GM21423 (cell line): Measurements from ENCODE around the gene PRKG1.
"Not testable (repeated sequence)": the region's sequence is repeated elsewhere in the genome, so short reads cannot be mapped to it uniquely, and the experiment has no call there.

Experiments
- ATAC-seq: cut with Tn5 transposase; IDR thresholded peaks from one replicate; pipeline ENCODE4 v1.9.1; 2021; ENCODE audit warnings: mild to moderate bottlenecking, moderate library complexity; ENCODE audit not compliant: unreplicated experiment

PRKG1 gene

DNA sequence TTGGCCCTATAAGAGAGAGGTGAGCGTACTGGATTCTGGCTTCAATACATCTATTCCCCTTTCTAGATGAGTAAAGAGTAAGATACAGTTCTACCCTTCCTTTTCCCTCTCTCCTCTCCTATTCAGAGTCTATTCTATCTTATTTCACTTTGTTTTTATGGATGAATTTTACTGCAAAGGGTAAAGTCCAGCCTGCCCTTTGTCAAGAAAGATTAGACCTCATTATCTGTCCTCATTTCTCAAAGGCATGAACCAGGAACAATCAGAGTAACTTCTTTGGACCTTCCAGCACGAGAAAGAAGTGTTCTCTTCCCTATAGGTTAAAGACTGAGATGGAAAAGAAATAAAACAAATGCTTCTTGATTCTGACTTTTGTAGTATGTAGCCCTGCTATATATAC is 239.0 kb downstream of the PRKG1 start:
- no peak for ATAC-seq

DNA sequence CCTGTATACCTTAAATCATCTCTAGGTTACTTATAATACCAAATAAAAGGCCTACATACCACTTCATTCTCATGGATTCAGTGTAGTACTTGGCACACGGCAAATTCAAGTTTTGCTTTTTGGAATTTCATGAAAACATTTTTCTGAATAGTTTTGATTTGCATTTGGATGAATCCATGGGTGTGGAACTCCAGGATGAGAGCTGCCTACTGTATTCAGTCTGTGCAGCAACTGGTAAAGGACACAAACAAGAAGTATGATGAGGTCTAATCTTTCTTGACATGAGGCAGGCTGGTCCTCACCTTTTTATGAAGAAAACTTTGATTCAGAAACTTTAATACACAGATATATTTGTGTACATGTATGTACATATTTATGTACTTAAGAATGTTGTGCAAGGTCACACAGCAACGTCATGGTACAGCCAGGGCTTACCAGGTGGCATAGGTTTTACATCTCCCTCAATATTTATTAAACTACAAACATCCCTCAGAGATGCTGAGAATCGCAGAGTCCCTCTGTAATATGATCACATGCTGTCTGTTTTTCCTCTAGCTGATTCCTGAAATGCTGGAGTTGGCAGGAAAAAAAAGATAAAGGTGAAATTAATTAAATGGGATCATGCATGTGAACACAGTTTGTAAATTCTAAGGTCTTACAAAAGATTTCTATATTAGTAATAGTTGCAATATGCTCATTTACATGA is 239.6 kb downstream of the PRKG1 start:
- ATAC-seq = no peak

DNA sequence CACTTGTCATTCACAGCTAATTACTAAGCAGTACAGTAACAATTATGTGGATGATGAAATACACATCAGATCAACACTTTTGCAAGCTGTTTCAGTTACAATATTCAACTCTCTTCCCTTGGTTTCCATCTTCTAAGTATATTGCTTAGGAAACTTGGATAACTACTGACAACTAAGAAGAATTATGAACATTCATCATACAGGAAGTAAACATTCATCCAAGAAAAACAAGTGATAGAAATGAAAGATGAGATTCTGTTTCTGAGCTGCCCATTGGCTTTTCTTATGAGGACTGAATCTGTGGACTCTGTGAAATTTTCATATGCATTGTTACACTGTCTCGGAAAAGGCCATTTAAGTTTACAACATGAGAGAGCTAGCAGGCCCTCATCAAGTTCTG is 240.2 kb downstream of the PRKG1 start:
- no peak for ATAC-seq

DNA sequence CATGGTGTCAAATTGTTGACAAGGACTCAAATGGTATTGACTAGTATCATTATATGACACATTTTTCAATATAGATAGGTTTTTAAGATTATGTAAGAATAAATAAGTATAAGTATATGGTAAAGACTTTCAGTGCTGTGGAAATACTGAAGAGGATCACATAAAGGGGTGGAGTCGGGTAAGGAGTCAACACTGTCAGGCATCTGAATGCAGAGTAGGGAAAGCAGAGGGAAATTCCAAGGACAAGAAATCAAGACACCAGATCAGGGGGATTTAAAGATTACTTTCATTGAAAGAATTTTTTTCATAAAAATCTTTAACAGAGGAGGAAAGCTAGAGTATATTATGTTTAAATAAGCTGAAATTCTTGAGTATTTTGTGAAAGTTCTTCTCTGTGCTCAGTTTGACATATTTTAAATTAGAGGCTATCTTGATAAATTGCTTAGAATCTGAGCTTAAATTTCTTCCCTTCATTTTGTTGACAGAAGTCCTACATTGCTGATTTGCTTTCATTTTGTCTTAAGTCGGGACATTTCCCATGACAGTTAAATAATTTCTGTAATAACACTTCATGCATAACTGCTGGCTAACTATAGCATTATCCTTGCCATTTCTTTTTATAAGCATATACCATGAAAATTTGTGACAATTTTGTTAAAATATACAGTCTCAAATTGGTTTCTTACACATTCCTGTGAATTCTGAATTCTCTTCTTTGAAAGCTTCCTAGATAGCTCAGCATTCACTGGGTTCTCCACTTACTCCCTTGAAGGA is 244.3 kb downstream of the PRKG1 start:
- no peak for ATAC-seq

DNA sequence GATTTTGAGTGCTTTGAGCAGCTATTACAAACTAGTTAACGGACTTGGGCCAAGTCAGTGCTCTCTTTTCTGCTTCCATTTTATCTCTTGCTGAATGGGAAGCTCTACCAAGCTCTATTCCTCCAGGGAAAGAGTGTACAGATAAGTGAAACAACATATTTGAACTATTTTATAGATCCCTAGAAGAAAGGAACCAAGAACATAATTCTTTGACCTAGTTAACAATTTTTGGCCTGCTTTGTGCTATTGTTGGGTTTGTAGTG is 244.8 kb downstream of the PRKG1 start:
- ATAC-seq = no peak

DNA sequence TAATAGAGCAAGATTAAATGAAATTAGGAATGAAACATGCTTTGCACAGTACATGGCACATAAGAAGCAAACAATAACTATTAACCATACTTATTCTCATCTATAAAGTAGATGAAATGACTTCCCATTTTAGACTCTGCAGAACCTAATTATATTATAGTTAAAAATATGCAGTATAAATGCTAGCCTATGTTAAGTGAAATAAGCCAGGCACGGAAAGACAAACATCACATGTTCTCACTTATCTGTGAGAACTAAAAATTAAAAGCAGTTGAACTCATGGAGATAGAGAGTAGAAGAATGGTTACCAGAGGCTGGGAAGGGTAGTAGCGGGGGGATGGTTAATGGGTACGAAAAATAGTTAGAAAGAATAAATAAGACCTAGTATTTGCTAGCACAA is 247.0 kb downstream of the PRKG1 start:
- ATAC-seq = no peak

- ATAC-seq = no peak
Observed at GRCh38 chr10:51321980-51322379, 247.7 kb downstream of the PRKG1 start.

GRCh38 chr10:51325649-51326048 is 251.4 kb downstream of the PRKG1 start:
- ATAC-seq = no peak

GRCh38 chr10:51326174-51326573 is 251.9 kb downstream of the PRKG1 start:
- ATAC-seq = no peak

DNA sequence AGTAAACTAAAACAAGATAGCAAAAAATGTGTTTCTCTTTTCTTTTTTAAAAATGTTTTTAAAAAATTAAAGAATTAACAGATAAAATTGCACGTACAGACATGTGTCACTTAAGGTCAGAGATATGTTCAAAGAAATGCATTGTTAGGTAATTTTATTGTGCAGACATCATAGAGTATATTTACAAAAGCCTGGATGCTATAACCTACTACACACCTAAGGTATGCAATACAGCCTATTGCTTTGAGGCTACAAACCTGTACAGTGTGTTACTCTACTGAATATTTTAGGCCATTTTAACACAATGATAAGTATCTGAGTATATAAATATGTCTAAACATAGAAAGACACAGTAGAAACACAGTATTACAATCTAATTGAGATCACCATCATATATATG is 253.1 kb downstream of the PRKG1 start:
- ATAC-seq = no peak

GRCh38 chr10:51340366-51340765 is 266.1 kb downstream of the PRKG1 start:
- no peak for ATAC-seq

- no peak for ATAC-seq
Observed at GRCh38 chr10:51340845-51341610, 266.7 kb downstream of the PRKG1 start.

GRCh38 chr10:51341745-51342144 is 267.5 kb downstream of the PRKG1 start:
- not testable (repeated sequence) for ATAC-seq

DNA sequence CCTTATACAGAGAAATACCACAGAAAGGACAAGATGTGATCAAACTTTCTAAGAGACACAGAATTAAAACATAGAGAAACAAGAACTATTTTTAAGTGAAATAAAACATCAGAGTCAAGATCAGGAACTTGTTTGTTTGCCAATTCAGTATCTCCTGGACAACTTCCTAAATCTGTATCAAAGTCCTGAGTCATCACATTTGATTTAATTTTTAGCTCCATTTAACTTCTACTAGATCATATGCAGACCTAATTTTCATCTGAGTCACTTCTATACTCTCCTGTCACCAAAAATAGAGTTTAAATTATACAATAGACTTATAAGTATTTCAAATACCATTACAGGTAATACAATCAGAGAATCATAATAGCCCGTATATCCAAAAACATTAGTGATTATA is 268.1 kb downstream of the PRKG1 start:
- ATAC-seq = no peak

DNA sequence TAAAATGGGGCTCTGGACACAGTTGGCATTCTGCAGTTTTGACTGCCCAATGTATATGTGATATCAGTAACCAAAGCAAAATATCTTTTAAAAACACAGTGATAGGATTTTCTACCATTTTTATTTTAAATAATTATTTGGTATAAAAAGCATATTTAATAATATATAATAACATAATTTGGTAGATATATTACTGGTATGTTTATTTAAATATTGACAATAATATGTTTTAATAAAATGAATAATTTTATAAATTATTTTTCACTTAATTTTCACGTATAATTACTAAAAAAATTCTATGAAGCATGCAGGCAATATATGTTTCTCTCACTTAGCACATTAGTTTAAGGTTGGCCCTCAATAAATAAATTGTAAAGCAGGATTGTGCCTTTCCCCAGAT is 269.1 kb downstream of the PRKG1 start:
- ATAC-seq = no peak

- ATAC-seq = no peak
Observed at GRCh38 chr10:51344371-51344770, 270.1 kb downstream of the PRKG1 start.

DNA sequence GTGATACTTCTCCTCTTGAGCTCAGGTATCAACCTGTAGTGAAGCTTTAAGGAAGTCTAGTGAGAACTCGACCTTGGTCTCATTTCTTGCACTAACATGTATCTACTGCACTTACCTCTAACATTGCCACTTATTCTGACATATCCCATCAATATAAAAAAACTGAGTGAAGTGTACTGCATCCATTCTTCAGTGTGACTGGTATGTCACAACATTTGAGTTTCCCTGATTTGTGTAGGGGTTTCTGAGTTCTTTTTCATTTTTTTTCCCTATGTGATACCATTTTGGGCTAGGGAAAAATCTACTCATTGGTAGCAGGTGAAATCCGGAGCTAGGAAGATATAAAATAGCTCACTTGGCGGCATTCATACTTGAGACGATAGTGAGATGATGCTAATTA is 274.3 kb downstream of the PRKG1 start:
- ATAC-seq = no peak

DNA sequence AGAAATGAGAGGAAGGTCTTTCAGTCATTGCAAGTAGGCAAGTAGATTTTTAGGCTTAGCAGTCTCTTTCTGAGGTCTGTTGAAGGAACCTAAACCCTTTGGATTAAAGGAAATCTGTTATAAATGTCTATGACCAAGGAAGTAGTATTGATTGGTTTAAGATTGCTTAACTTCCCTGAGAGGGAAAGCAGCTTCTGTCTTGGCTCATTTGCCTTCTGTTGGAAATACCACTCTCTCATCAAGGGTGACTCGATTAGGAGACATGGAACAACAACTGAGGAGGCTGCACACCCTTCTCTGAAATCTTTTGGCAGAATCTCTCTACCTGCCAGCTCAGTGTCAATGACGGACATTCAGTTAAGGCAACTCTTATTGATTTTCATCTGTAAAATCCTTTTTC is 282.9 kb downstream of the PRKG1 start:
- no peak for ATAC-seq

- ATAC-seq = no peak
Observed at GRCh38 chr10:51358227-51358626, 283.9 kb downstream of the PRKG1 start.

DNA sequence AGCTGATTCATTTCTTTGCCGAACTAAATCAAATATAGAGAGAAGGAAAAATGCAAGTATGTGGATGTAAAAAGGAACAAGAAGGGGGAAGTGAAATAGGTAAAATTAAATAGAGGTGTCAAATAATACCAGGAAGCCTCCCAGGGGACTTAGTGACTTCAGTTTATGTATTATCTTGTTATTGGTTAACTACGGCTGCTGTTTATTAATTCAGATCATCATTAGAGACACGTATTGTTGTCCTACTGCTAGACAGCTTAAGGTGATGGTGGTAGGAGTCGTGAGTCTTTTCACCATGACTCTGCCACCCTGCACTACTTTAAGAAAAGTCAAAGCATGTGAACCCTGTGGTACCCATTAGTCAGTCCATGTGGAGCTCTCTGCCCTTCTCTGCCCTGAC is 289.1 kb downstream of the PRKG1 start:
- ATAC-seq = no peak

DNA sequence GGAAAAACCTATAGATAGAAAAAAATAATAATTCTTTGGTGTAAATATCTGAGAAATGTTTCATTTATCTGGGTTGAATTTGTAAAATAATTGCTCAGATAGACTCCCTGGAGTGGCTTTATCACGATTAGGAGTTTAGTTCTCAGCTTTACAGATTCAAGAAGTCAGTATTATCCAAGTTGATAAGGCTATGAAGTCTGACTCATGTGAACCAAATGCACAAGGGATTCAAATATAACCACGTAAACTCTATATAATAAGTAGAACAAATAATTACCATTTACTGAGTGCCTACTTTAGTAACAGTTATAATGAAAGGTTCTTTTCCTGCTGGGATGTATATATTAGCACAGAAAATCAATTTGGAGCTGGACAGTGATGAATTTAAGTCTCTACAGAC is 290.4 kb downstream of the PRKG1 start:
- ATAC-seq = no peak

- no peak for ATAC-seq
Observed at GRCh38 chr10:51366044-51366443, 291.8 kb downstream of the PRKG1 start.
